MCF 10A (cell line): Measurements from ENCODE around the gene CD6. TPM values are rescaled to one million over a fixed set of nuclear protein-coding genes. Genes with fewer than 3 reads are reported as not detected.
"Not testable (repeated sequence)": the region's sequence is repeated elsewhere in the genome, so short reads cannot be mapped to it uniquely, and the experiment has no call there.

ENCODE experiments used
- BruUV-seq: library from RNA; stranded (reverse); fragments of 400-500 nt; replicated peaks from 2 replicates; lab custom pipeline; 2021; lab: Mats Ljungman, UMichigan
- CTCF ChIA-PET: fragments of 300-600 bp; sonication (Branson Sonifier 250); formaldehyde crosslinking; extraction: SDS; loops from one replicate; lab custom pipeline; 2021; ENCODE audit warnings: antibody characterized with exemption, inconsistent platforms; lab: Yijun Ruan, JAX
- POLR2A ChIA-PET: fragments of 300-600, 350-650 bp; sonication (Branson Sonifier 250); formaldehyde crosslinking; extraction: SDS; loops from one replicate; lab custom pipeline; 2020; ENCODE audit warnings: antibody characterized with exemption, inconsistent platforms; lab: Yijun Ruan, JAX
- DNase-seq: peaks from one replicate; pipeline ENCODE4 v3.0.0-alpha.2; 2018; ENCODE audit not compliant: unreplicated experiment
- H3K27ac Mint-ChIP-seq: one replicate; pipeline ENCODE4 v1.8.0; 2022; ENCODE audit warnings: mild to moderate bottlenecking, low read depth, mixed read lengths; ENCODE audit not compliant: unreplicated experiment
- H3K27me3 Mint-ChIP-seq: one replicate; pipeline ENCODE4 v1.8.0; 2022; ENCODE audit warnings: mixed read lengths; ENCODE audit not compliant: insufficient read depth, unreplicated experiment
- H3K36me3 Mint-ChIP-seq: one replicate; pipeline ENCODE4 v1.8.0; 2022; ENCODE audit warnings: mild to moderate bottlenecking, moderate library complexity, mixed read lengths; ENCODE audit not compliant: insufficient read depth, unreplicated experiment
- H3K4me1 Mint-ChIP-seq: one replicate; pipeline ENCODE4 v1.8.0; 2022; ENCODE audit warnings: mixed read lengths; ENCODE audit not compliant: insufficient read depth, unreplicated experiment
- H3K4me3 Mint-ChIP-seq: one replicate; pipeline ENCODE4 v1.8.0; 2022; ENCODE audit warnings: mild to moderate bottlenecking, moderate library complexity, mixed read lengths; ENCODE audit not compliant: unreplicated experiment
- H3K9me3 Mint-ChIP-seq: one replicate; pipeline ENCODE4 v1.8.0; 2022; ENCODE audit warnings: mixed read lengths; ENCODE audit not compliant: unreplicated experiment
- intact Hi-C: fragments of 100-400 bp; cut with micrococcal nuclease; formaldehyde crosslinking; loops from 2 replicates; pipeline ENCODE4 v1.14.1; 2022
- total RNA-seq: library from RNA; stranded (reverse); gene quantifications from 2 replicates; pipeline ENCODE4 v1.2.3, GENCODE V29; 2022
- TF ChIP-seq, protein P1 (sequence below): fragments of 200-600 bp; IDR thresholded peaks from one replicate; pipeline ENCODE4 v1.8.0; 2022; ENCODE audit warnings: antibody characterized with exemption, mild to moderate bottlenecking; ENCODE audit not compliant: unreplicated experiment

Gene CD6
- total RNA-seq, 1 experiment from 2014 or later: not detected

DNA sequence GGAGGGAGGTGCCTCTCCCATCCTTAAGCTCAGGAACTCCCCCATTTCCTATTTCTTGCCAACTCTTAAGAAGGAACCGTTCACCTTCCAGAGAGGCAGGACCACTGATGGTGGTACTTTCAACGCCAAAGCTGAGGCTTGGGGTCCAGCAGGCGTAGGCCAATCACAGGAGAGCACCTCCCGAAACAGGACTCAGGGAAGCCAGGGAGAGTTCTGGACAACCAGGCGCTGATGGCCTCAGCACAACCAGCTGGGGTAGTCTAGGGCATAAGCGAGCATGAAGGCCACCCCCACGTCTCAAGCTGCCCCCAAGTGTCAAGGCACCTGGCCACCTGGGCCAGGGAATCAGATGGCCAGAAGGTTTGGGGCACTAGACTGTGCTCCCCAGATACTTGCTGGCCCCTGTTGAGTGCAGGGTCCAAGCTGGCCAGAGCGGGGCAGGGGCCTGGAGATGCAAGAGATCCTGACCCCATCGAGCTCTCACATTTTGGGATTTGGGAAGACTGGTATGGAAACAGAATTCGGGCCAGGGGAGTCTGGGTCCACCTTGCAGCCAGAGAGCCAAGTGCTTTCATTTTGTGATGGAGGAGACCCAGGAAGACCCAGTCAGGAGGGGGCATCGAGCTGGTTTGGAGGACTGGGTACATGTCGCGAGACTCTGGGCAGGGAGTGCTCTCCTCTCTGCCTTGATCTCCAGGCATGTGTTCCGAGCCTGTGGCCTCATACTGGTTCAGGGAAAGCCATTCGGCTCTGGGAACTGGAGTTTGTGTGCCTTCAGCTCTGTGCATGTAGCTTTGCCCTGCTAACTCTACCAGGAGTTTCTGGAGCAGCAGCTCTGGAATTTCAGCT, 926 bp downstream of the CD6 start:
- CTCF ChIA-PET: interaction anchor here (0.5 to 1.2 kb wide), 3 partner anchors 8 to 694 kb away, joined by 4 to 5 read pairs (median 5); no protein-coding TSS in a partner anchor

DNA sequence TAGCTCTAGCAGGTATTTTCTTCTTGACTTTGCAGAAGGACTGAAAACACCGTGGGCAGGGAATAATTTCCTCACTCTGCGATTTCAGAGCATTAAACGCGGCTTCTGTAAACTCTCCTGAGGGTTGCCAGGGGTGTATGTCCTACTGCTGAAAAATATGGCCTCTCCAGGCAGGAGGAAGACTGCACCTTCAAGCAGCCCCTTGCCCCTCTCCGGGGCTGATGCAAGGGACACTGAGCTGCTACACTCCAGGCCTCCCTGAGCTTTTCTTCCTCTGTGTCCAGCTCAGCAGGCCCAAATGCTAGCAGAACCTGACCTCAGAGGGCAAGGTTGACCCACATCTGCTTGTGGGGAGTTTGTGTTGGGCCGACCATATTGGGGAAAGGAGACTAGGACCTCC, 2.2 kb downstream of the CD6 start:
- no peak for DNase-seq

More for the DNA sequence above, 926 bp downstream of the CD6 start:
- no peak for DNase-seq
- BruUV-seq: no TSS peak
- Mint-ChIP-seq H3K36me3 (no peaks in the 10 kb centered on the region), H3K27ac (no peak overlapping the region), H3K4me1 (no peaks in the 10 kb centered on the region), H3K9me3 (peaks cover 12% of the 10 kb centered on the region), H3K27me3 (no peaks in the 10 kb centered on the region), H3K4me3 (no peak overlapping the region)
- TF ChIP-seq, protein P1, sequence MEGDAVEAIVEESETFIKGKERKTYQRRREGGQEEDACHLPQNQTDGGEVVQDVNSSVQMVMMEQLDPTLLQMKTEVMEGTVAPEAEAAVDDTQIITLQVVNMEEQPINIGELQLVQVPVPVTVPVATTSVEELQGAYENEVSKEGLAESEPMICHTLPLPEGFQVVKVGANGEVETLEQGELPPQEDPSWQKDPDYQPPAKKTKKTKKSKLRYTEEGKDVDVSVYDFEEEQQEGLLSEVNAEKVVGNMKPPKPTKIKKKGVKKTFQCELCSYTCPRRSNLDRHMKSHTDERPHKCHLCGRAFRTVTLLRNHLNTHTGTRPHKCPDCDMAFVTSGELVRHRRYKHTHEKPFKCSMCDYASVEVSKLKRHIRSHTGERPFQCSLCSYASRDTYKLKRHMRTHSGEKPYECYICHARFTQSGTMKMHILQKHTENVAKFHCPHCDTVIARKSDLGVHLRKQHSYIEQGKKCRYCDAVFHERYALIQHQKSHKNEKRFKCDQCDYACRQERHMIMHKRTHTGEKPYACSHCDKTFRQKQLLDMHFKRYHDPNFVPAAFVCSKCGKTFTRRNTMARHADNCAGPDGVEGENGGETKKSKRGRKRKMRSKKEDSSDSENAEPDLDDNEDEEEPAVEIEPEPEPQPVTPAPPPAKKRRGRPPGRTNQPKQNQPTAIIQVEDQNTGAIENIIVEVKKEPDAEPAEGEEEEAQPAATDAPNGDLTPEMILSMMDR: no peak
- POLR2A ChIA-PET: no interaction called here
- intact Hi-C loops: no loop called here

GRCh38 chr11:60974316-60974715, 2.8 kb downstream of the CD6 start:
- POLR2A ChIA-PET, intact Hi-C loops, H3K27me3 Mint-ChIP-seq: not testable (repeated sequence)

More for the DNA sequence above, 2.2 kb downstream of the CD6 start:
- ChIA-PET CTCF (no interaction called here), POLR2A (no interaction called here)
- no peaks in the 10 kb centered on the region for H3K36me3 Mint-ChIP-seq
- H3K27ac Mint-ChIP-seq: no peak overlapping the region
- TF ChIP-seq, protein P1: no peak
- H3K4me3 Mint-ChIP-seq: no peak overlapping the region
- peaks cover 2% of the 10 kb centered on the region for H3K9me3 Mint-ChIP-seq
- intact Hi-C loops: no loop called here
- no peaks in the 10 kb centered on the region for H3K4me1 Mint-ChIP-seq
- no peaks in the 10 kb centered on the region for H3K27me3 Mint-ChIP-seq
- no TSS peak for BruUV-seq

DNA sequence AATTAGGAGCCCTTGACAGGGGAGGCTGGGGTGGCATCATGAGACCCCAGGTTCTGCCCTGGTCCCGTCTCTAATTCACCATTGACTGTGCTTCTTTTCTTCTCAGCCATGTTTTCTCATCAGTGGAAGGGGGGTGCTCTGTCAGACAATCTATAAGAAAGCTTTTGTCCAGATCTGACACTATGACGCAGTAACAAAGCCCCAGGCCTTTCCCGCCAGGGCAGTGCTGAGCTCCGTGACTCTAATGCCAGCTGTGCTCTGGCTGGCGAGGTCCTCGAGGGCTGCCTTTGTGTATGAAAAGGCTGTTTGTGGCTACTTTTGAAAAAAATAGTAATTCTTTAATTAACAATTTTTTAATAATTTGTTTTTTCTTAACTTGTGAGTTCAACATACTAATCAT, 3.2 kb downstream of the CD6 start:
- ChIA-PET POLR2A (no interaction called here), CTCF (interaction anchor here (0.6 kb wide), 1 partner anchor 1767 kb away, joined by 3 read pairs; no protein-coding TSS in a partner anchor)
- no peaks in the 10 kb centered on the region for H3K9me3 Mint-ChIP-seq
- TF ChIP-seq, protein P1: no peak
- intact Hi-C loops: no loop called here
- H3K4me3 Mint-ChIP-seq: no peak overlapping the region
- H3K36me3 Mint-ChIP-seq: no peaks in the 10 kb centered on the region
- no peaks in the 10 kb centered on the region for H3K4me1 Mint-ChIP-seq
- H3K27ac Mint-ChIP-seq: no peak overlapping the region
- no TSS peak for BruUV-seq
- no peak for DNase-seq
- no peaks in the 10 kb centered on the region for H3K27me3 Mint-ChIP-seq

More at GRCh38 chr11:60974316-60974715, 2.8 kb downstream of the CD6 start:
- not testable (repeated sequence) for H3K9me3 Mint-ChIP-seq, H3K4me3 Mint-ChIP-seq, H3K36me3 Mint-ChIP-seq, H3K4me1 Mint-ChIP-seq, H3K27ac Mint-ChIP-seq, BruUV-seq, DNase-seq
- CTCF ChIA-PET: interaction anchor here (0.6 kb wide), 1 partner anchor 1767 kb away, joined by 3 read pairs; no protein-coding TSS in a partner anchor
